ENCODE data around the gene DDX56. TPM values are rescaled to one million over a fixed set of nuclear protein-coding genes. Genes with fewer than 3 reads are reported as not detected.
A peak's percentile ranks its signal among the peaks of the same experiment; 100 is the strongest.
"Not testable (repeated sequence)": the region's sequence is repeated elsewhere in the genome, so short reads cannot be mapped to it uniquely, and the experiment has no call there.

The DDX56 gene
- total RNA-seq = 53.3 TPM

- peak; percentile 96 for DNase-seq (ENCODE audit: low spot score)
Measured at GRCh38 chr7:44573464-44574286, at the start of gene DDX56. Gene DDX56 (minus strand): TSS chr7:44573908. CDS start chr7:44573895, 13 bp downstream.

- no peak for DNase-seq (ENCODE audit: low spot score)
Measured at GRCh38 chr7:44622342-44623151, 48.8 kb upstream of the DDX56 start.

GRCh38 chr7:44621750-44622103 lies 48.0 kb upstream of the DDX56 start:
- no peak for DNase-seq (ENCODE audit: low spot score)

- no peak for DNase-seq (ENCODE audit: low spot score)
Measured at GRCh38 chr7:44621034-44621749, 47.5 kb upstream of the DDX56 start.

- no peak for DNase-seq (ENCODE audit: low spot score)
Measured at GRCh38 chr7:44618753-44619152, 45.0 kb upstream of the DDX56 start.

- no peak for DNase-seq (ENCODE audit: low spot score)
Measured at GRCh38 chr7:44618045-44618444, 44.3 kb upstream of the DDX56 start.

GRCh38 chr7:44617225-44617890 lies 43.6 kb upstream of the DDX56 start:
- DNase-seq (ENCODE audit: low spot score) = no peak

- no peak for DNase-seq (ENCODE audit: low spot score)
Measured at GRCh38 chr7:44616545-44616944, 42.8 kb upstream of the DDX56 start.

GRCh38 chr7:44615793-44616192 lies 42.1 kb upstream of the DDX56 start:
- DNase-seq (ENCODE audit: low spot score) = no peak

- no peak for DNase-seq (ENCODE audit: low spot score)
Measured at GRCh38 chr7:44615149-44615611, 41.5 kb upstream of the DDX56 start.

- no peak for DNase-seq (ENCODE audit: low spot score)
Measured at GRCh38 chr7:44609829-44610228, 36.1 kb upstream of the DDX56 start.

- DNase-seq (ENCODE audit: low spot score) = no peak
Measured at GRCh38 chr7:44608916-44609648, 35.4 kb upstream of the DDX56 start.

- DNase-seq (ENCODE audit: low spot score) = no peak
Measured at GRCh38 chr7:44607141-44608068, 33.7 kb upstream of the DDX56 start.

- DNase-seq (ENCODE audit: low spot score) = peak; percentile 99
Measured at GRCh38 chr7:44606341-44607140, 32.8 kb upstream of the DDX56 start, which contains the start of gene OGDH. Gene OGDH (plus strand): TSS chr7:44606627. CDS start chr7:44624344, 17,717 bp downstream.

- DNase-seq (ENCODE audit: low spot score) = no peak
Measured at GRCh38 chr7:44604941-44605340, 31.2 kb upstream of the DDX56 start.

GRCh38 chr7:44603193-44603592 lies 29.5 kb upstream of the DDX56 start:
- DNase-seq (ENCODE audit: low spot score) = no peak

- no peak for DNase-seq (ENCODE audit: low spot score)
Measured at GRCh38 chr7:44602576-44602910, 28.8 kb upstream of the DDX56 start.

GRCh38 chr7:44599222-44599621 lies 25.5 kb upstream of the DDX56 start:
- no peak for DNase-seq (ENCODE audit: low spot score)

GRCh38 chr7:44597181-44597580 lies 23.5 kb upstream of the DDX56 start:
- not testable (repeated sequence) for DNase-seq (ENCODE audit: low spot score)
